HG03025 (cell line): ENCODE measurements around the gene PRDM8.

Experiments
- ATAC-seq: cut with Tn5 transposase; IDR thresholded peaks from one replicate; pipeline ENCODE4 v1.9.1; 2021; ENCODE audit warnings: mild to moderate bottlenecking, moderate library complexity; ENCODE audit not compliant: unreplicated experiment, low FRiP score

PRDM8 gene

GRCh38 chr4:80199004-80199560 is 1.8 kb downstream of the PRDM8 start:
- no peak for ATAC-seq

GRCh38 chr4:80199947-80200346 is 2.6 kb downstream of the PRDM8 start:
- ATAC-seq, result no peak

- ATAC-seq, result no peak
Observed at GRCh38 chr4:80201252-80202151, 4.2 kb downstream of the PRDM8 start.

GRCh38 chr4:80202190-80202711 is 4.9 kb downstream of the PRDM8 start:
- peak; percentile 82 for ATAC-seq

- peak; percentile 53 for ATAC-seq
Observed at GRCh38 chr4:80202741-80203553, 5.6 kb downstream of the PRDM8 start.

GRCh38 chr4:80204433-80205011 is 7.2 kb downstream of the PRDM8 start:
- no peak for ATAC-seq

- ATAC-seq, result no peak
Observed at GRCh38 chr4:80206111-80206510, 8.8 kb downstream of the PRDM8 start.

- ATAC-seq, result no peak
Observed at GRCh38 chr4:80206521-80207171, 9.3 kb downstream of the PRDM8 start.

- ATAC-seq, result no peak
Observed at GRCh38 chr4:80207172-80207583, 9.9 kb downstream of the PRDM8 start.

GRCh38 chr4:80207664-80208063 is 10.4 kb downstream of the PRDM8 start:
- ATAC-seq, result no peak

GRCh38 chr4:80208610-80209339 is 11.5 kb downstream of the PRDM8 start:
- no peak for ATAC-seq

GRCh38 chr4:80209340-80209701 is 12.0 kb downstream of the PRDM8 start:
- ATAC-seq, result no peak

- no peak for ATAC-seq
Observed at GRCh38 chr4:80210549-80210948, 13.2 kb downstream of the PRDM8 start.

GRCh38 chr4:80213117-80213815 is 16.0 kb downstream of the PRDM8 start:
- ATAC-seq, result no peak

GRCh38 chr4:80215449-80216052 is 18.2 kb downstream of the PRDM8 start:
- ATAC-seq, result no peak

- no peak for ATAC-seq
Observed at GRCh38 chr4:80216100-80216761, 18.9 kb downstream of the PRDM8 start.

- no peak for ATAC-seq
Observed at GRCh38 chr4:80219301-80220025, 22.2 kb downstream of the PRDM8 start.
